SU-DHL-6 (cell line): ENCODE results near the gene DDX51.

ENCODE experiments used
- CTCF ChIP-seq: fragments of 200-600 bp; sonication (generic); IDR thresholded peaks from one replicate; pipeline ENCODE4 v1.5.1; 2017; ENCODE audit warnings: antibody characterized with exemption, mild to moderate bottlenecking, low read length, moderate library complexity; ENCODE audit not compliant: insufficient read depth, poor library complexity, severe bottlenecking
- EZH2phosphoT487 ChIP-seq: fragments of 200-600 bp; sonication (generic), shearing (Covaris generic); conservative IDR thresholded peaks from 2 replicates; pipeline ENCODE4 v1.6.1; 2018; ENCODE audit warnings: mild to moderate bottlenecking, antibody characterized with exemption, low read length, moderate library complexity, mixed read lengths

DNA sequence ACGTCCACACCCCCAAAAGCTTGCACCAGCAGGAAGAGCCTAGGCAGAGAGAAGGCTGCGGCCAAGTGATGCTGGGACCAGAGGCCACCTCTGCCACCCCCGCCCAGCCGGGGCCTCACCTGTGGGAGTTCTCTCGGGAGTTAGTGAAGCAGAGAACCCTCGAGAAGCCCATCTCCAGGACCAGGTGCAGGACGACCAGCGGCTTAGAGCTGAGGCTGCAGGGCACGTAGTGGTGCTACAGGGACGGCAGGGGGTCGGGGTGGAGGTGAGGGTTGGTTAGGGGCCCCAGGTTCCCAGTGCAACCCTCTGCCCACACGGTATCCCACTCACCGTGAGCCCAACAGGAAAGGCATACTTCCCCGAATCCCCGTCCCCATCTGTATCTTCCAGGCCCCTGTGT is 3.6 kb downstream of the DDX51 start:
- TF ChIP-seq CTCF (no peak), EZH2phosphoT487 (no peak)
